GM13976 (cell line): Measurements from ENCODE around the gene DSC2.

Source experiments
- DNase-seq: peaks from one replicate; pipeline ENCODE4 v3.0.0; 2012; ENCODE audit warnings: low spot score
- CTCF ChIP-seq: IDR thresholded peaks from 2 replicates; pipeline ENCODE4 v1.5.1; 2012; ENCODE audit warnings: borderline replicate concordance, mild to moderate bottlenecking; ENCODE audit not compliant: insufficient read depth; ENCODE audit errors: extremely low read depth, missing control alignments, control extremely low read depth
- in situ Hi-C: fragments of 300-500 bp; cut with MboI; formaldehyde crosslinking; loops from one replicate; pipeline ENCODE4 v1.12.0; 2022; ENCODE audit warnings: low sequenced_read_pairs, mixed read lengths, inconsistent platforms; ENCODE audit not compliant: unreplicated experiment

Gene DSC2

GRCh38 chr18:31104444-31104843, 2.2 kb upstream of the DSC2 start:
- in situ Hi-C loops = no loop called here
- no peak for TF ChIP-seq CTCF
- no peak for DNase-seq

- in situ Hi-C loops = no loop called here
- no peak for DNase-seq
- TF ChIP-seq CTCF = no peak
Measured at GRCh38 chr18:31103423-31103822, 1.2 kb upstream of the DSC2 start.

- in situ Hi-C loops = no loop called here
- TF ChIP-seq CTCF = no peak
- no peak for DNase-seq
Measured at GRCh38 chr18:31102941-31103340, 720 bp upstream of the DSC2 start.

GRCh38 chr18:31101183-31102024, 817 bp downstream of the DSC2 start:
- in situ Hi-C loops = no loop called here
- TF ChIP-seq CTCF = peak; percentile 16
- DNase-seq = peak; percentile 71

- no peak for TF ChIP-seq CTCF
- in situ Hi-C loops = no loop called here
- DNase-seq = no peak
Measured at GRCh38 chr18:31100436-31101182, 1.6 kb downstream of the DSC2 start.

- in situ Hi-C loops = no loop called here
- TF ChIP-seq CTCF = no peak
- DNase-seq = no peak
Measured at GRCh38 chr18:31099450-31100230, 2.6 kb downstream of the DSC2 start.
